ENCODE data around the gene LRRC17.
"Not testable (repeated sequence)": the region's sequence is repeated elsewhere in the genome, so short reads cannot be mapped to it uniquely, and the experiment has no call there.

The LRRC17 gene

GRCh38 chr7:102943423-102944169 lies 30.8 kb downstream of the LRRC17 start:
- DNase-seq, result no peak

- no peak for DNase-seq
Measured at GRCh38 chr7:102944241-102944640, 31.4 kb downstream of the LRRC17 start.

DNA sequence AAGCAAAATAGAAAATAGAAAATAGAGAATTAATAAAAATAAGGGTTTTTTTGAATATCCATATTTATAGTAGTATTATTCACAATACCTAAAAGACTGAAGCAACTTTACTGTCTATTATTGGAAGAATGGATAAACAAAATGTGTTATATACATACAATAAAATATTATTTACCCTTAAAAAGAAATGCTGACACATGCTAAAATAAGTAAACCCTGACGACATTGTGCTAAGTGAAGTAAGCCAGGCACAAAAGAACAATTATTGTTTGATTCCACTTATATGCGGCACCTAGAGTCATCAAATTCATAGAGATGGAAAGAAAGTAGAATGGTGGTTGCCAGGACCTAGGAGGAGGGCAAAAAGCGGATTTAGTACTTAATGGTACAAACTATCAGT lies 39.0 kb downstream of the LRRC17 start:
- no peak for DNase-seq

DNA sequence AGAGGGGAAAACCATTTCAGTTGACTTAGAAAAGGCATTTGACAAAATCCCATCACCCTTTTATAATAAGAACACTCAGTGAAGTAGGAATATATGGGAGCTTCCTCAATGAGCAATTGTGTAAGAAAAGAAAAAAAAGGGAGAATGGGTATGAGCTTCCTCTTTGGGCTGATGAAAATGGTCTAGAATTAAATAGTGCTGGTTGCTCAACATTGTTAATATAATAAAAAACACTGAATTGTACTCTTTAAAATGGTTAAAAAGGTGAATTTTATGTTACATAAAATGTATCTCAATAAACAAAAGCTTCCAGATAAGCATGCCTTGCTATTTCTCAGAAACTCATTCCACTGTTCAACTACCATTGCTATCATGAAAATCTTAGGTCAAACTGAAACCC lies 40.6 kb downstream of the LRRC17 start:
- no peak for DNase-seq

- DNase-seq, result not testable (repeated sequence)
Measured at GRCh38 chr7:102954359-102954758, 41.6 kb downstream of the LRRC17 start.

DNA sequence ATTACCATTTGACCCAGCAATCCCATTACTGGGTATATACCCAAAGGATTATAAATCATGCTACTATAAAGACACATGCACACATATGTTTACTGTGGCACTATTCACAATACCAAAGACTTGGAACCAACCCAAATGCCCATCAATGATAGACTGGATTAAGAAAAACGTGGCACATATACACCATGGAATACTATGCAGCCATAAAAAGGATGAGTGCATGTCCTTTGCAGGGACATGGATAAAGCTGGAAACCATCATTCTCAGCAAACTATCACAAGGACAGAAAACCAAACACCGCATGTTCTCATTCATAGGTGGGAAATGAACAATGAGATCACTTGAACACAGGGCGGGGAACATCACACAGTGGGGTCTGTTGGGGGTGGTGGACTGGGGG lies 45.2 kb downstream of the LRRC17 start:
- DNase-seq, result not testable (repeated sequence)

DNA sequence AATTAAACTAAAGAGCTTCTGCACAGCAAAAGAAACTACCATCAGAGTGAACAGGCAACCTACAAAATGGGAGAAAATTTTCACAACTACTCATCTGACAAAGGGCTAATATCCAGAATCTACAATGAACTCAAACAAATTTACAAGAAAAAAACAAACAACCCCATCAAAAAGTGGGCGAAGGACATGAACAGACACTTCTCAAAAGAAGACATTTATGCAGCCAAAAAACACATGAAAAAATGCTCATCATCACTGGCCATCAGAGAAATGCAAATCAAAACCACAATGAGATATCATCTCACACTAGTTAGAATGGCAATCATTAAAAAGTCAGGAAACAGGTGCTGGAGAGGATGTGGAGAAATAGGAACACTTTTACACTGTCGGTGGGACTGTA lies 49.2 kb downstream of the LRRC17 start:
- not testable (repeated sequence) for DNase-seq

DNA sequence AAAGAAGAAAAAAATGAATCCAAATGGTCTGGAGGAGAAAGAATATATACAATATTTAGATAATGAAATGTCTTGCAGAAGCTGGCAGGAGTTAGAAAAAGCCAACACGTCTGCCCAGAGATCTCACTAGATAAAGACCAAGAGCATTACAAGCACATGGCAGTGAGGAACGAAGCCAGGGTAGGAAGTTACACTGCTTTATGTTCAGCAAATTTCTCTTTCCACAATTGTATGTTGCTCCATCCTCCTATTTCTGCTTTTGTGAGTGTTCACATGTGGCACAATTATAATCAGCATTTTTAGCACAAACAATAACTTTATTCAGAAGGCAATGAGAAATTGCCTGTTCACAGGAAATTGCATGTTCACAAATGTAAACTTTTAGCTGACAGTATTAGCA lies 53.7 kb downstream of the LRRC17 start:
- DNase-seq, result no peak

DNA sequence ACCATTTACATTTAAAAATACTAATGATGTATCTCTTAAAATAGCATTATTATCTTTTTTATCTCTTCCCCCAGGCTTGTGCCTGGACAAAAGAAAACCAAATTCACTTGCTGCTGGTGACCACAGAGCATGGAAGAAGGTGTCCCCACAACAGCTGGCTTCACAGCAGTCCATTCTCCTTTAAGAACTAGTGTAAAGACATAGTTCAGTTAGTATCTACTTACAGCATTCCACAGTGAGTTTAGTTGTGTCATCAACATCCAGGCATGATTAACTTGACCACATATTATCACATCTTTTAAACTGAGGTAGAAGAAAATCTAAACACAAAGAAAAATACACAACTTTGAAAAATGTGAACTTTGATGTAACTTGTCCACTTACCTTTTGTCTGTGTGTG lies 55.0 kb downstream of the LRRC17 start:
- no peak for DNase-seq

DNA sequence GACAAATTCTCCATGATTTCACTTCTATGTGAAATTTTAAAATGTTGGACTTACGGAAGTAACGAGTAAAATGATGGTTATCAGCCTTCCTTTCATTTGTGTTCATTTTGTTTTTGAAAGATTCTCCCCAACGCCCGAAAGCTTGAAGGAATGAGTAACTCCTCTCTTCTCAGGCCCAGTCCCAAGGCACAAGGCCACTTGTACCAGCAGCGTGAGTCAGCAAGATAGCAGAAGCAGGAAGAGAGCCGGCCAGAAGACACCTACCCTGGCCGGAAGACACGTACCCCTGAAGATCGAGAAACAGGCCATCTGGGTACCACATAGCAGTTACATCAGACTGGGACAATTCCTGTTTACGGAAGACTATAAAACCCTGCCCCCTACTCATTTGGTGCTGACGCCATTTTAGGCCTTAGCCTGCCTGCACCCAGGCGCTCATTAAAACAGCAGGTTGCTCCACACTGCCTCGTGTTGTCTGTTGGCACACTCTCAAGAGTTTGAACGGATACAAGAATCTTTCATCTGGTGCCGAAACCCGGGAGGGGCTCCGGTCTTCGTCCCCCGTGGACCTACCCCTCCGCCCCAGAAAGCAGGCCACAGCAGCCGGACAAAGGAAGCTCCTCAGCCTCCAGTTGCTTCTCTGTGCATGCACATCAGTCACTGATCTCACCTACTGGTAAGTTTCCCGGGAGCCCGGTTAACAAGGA lies 60.4 kb downstream of the LRRC17 start:
- no peak for DNase-seq

DNA sequence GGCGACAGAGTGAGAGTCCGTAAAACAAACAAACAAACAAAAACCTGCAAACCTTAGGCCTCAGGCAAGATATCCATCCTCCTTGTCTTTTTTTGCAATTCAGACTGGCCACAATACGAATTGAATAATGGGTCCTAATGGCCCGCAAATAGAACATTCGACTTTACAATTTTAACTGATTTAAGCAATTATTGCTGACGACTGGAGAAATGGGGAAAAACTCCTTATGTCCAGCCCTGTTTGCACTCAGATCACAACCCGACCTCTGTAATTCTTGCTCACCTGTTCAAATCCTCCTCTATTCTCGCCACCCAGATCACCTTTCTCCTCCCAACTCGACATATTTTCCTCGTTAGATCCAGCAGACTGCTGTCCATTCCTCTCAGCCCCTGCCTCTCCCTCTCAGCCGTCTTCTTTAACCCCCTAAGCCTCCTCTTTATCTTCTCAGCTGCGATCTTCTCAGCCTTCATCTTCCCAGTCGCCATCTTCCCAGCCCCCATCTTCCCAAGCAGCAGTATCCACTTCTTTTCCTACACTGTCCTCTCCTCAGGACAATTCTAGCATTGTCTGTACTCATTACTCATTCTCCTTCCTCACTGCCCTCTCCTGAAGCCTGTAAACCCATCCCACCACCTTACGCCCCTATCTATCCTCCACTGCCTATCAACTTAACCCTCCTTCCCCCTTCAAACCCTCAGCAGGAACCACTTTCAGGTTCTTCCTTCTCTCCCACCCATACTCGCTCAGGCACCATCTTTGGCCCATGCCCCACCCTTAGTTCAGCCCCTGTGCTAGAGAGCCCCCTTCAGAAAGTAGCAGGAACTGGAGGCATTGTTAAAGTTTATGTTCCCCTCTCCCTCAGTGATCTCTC lies 61.8 kb downstream of the LRRC17 start:
- DNase-seq, result no peak

GRCh38 chr7:102975854-102976253 lies 63.1 kb downstream of the LRRC17 start:
- no peak for DNase-seq

- DNase-seq, result no peak
Measured at GRCh38 chr7:102976493-102976892, 63.7 kb downstream of the LRRC17 start.

GRCh38 chr7:102977586-102977985 lies 64.8 kb downstream of the LRRC17 start:
- not testable (repeated sequence) for DNase-seq

DNA sequence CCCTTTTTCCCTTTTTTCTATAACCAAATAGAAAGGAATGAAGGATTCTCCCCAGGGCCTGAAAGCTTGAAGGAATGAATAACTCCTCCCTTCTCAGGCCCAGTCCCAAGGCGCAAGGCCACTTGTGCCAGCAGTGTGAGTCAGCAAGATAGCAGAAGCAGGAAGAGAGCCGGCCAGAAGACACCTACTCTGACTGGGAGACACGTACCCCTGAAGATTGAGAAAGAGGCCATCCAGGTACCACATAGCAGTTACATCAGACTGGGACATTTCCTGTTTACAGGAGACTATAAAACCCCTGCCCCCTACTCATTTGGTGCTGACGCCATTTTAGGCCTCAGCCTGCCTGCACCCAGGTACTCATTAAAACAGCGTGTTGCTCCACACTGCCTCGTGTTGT lies 65.5 kb downstream of the LRRC17 start:
- DNase-seq, result no peak

GRCh38 chr7:102979670-102980069 lies 66.9 kb downstream of the LRRC17 start:
- DNase-seq, result no peak

DNA sequence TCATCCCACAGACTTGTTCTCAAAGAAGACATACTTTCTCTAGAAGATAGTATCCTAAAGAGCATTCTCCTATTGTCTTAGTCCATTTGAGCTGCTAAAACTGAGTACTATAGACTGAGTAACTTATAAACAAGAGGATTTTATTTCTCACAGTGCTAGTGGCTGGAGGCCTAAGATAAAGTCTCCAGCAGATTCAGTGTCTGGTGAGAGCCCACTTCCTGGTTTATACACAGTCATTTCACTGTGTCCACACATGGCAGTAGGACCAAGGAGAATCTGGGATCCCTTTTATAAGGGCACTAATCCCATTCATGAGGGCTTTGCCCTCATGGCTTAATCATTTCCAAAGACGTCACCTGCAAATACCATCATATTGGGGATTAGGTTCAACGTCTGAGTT lies 68.7 kb downstream of the LRRC17 start:
- DNase-seq, result no peak

GRCh38 chr7:102982235-102982634 lies 69.4 kb downstream of the LRRC17 start:
- DNase-seq, result no peak

- DNase-seq, result no peak
Measured at GRCh38 chr7:102983602-102984001, 70.8 kb downstream of the LRRC17 start.

- DNase-seq, result no peak
Measured at GRCh38 chr7:102985176-102985783, 72.5 kb downstream of the LRRC17 start.

GRCh38 chr7:102988088-102988487 lies 75.3 kb downstream of the LRRC17 start:
- no peak for DNase-seq

- no peak for DNase-seq
Measured at GRCh38 chr7:102988631-102989560, 76.1 kb downstream of the LRRC17 start.
